Neural progenitor cell (in vitro differentiated cells): ENCODE results near the gene MAVS. TPM values are rescaled to one million over a fixed set of nuclear protein-coding genes. Genes with fewer than 3 reads are reported as not detected.
A peak's percentile ranks its signal among the peaks of the same experiment; 100 is the strongest.

Experiments
- DNase-seq: peaks from one replicate; pipeline ENCODE4 v3.0.0-alpha.2; 2016; ENCODE audit warnings: low spot score
- H2AFZ ChIP-seq: fragments of 200-600 bp; sonication (generic); replicated peaks from 2 replicates; pipeline ENCODE4 v1.6.1; 2016; ENCODE audit warnings: antibody characterized with exemption
- H3F3A ChIP-seq: fragments of 200-600 bp; sonication (generic); 2 replicates; pipeline ENCODE4 v1.6.1; 2016; ENCODE audit warnings: antibody characterized with exemption, low read depth
- H3K27ac ChIP-seq: fragments of 200-600 bp; sonication (generic); 2 replicates; pipeline ENCODE4 v1.5.1; 2016; ENCODE audit warnings: mild to moderate bottlenecking
- H3K27me3 ChIP-seq: fragments of 200-600 bp; sonication (generic); 2 replicates; pipeline ENCODE4 v1.6.1; 2016; ENCODE audit warnings: mild to moderate bottlenecking, moderate library complexity
- H3K36me3 ChIP-seq: fragments of 200-600 bp; sonication (generic); 2 replicates; pipeline ENCODE4 v1.5.1; 2016
- H3K4me1 ChIP-seq: fragments of 200-600 bp; sonication (generic); 2 replicates; pipeline ENCODE4 v1.6.1; 2016; ENCODE audit warnings: mixed run types
- H3K4me2 ChIP-seq: fragments of 200-600 bp; sonication (generic); 2 replicates; pipeline ENCODE4 v1.6.1; 2016
- H3K4me3 ChIP-seq: fragments of 200-600 bp; sonication (generic); 2 replicates; pipeline ENCODE4 v1.5.1; 2016
- H3K79me2 ChIP-seq: fragments of 200-600 bp; sonication (generic); 2 replicates; pipeline ENCODE4 v1.6.1; 2016; ENCODE audit warnings: low read depth
- H3K9ac ChIP-seq: fragments of 200-600 bp; sonication (generic); 2 replicates; pipeline ENCODE4 v1.6.1; 2016
- H3K9me3 ChIP-seq: fragments of 200-600 bp; sonication (generic); 2 replicates; pipeline ENCODE4 v1.5.1; 2016; ENCODE audit warnings: low read depth
- H4K20me1 ChIP-seq: fragments of 200-600 bp; sonication (generic); 2 replicates; pipeline ENCODE4 v1.6.1; 2016; ENCODE audit warnings: low read depth
- H3K27ac Mint-ChIP-seq: 3 replicates; pipeline ENCODE4 v1.8.0; 2021; ENCODE audit warnings: mixed read lengths
- H3K27me3 Mint-ChIP-seq: 2 replicates; pipeline ENCODE4 v1.8.0; 2022; ENCODE audit warnings: low read depth, mild to moderate bottlenecking, inconsistent platforms, moderate library complexity, mixed read lengths; ENCODE audit not compliant: insufficient read depth
- H3K36me3 Mint-ChIP-seq: 3 replicates; pipeline ENCODE4 v1.8.0; 2021; ENCODE audit warnings: mixed read lengths
- H3K4me1 Mint-ChIP-seq: 3 replicates; pipeline ENCODE4 v1.8.0; 2021; ENCODE audit warnings: mixed read lengths
- H3K4me3 Mint-ChIP-seq: 3 replicates; pipeline ENCODE4 v1.8.0; 2021; ENCODE audit warnings: mild to moderate bottlenecking, moderate library complexity, mixed read lengths
- H3K9me3 Mint-ChIP-seq: 3 replicates; pipeline ENCODE4 v1.8.0; 2020; ENCODE audit warnings: mixed read lengths
- CTCF ChIP-seq: fragments of 200-600 bp; sonication (generic); IDR thresholded peaks from 2 replicates; pipeline ENCODE4 v1.5.1; 2017; ENCODE audit warnings: antibody characterized with exemption, mild to moderate bottlenecking
- EZH2 ChIP-seq: fragments of 200-600 bp; sonication (generic); IDR thresholded peaks from 2 replicates; pipeline ENCODE4 v1.6.1; 2017; ENCODE audit warnings: antibody characterized with exemption, mild to moderate bottlenecking, moderate library complexity
- EZH2phosphoT487 ChIP-seq: fragments of 200-600 bp; sonication (generic); IDR thresholded peaks from 2 replicates; pipeline ENCODE4 v1.6.1; 2017; ENCODE audit warnings: antibody characterized with exemption
- total RNA-seq: library from RNA; depleted of rRNA; stranded (reverse); fragments of >200 nt; gene quantifications from 2 replicates; pipeline ENCODE4 v1.2.3, GENCODE V29; 2015; ENCODE audit warnings: low replicate concordance

Gene MAVS
- total RNA-seq, 1 donor from 2014 or later, result 14.1 TPM

DNA sequence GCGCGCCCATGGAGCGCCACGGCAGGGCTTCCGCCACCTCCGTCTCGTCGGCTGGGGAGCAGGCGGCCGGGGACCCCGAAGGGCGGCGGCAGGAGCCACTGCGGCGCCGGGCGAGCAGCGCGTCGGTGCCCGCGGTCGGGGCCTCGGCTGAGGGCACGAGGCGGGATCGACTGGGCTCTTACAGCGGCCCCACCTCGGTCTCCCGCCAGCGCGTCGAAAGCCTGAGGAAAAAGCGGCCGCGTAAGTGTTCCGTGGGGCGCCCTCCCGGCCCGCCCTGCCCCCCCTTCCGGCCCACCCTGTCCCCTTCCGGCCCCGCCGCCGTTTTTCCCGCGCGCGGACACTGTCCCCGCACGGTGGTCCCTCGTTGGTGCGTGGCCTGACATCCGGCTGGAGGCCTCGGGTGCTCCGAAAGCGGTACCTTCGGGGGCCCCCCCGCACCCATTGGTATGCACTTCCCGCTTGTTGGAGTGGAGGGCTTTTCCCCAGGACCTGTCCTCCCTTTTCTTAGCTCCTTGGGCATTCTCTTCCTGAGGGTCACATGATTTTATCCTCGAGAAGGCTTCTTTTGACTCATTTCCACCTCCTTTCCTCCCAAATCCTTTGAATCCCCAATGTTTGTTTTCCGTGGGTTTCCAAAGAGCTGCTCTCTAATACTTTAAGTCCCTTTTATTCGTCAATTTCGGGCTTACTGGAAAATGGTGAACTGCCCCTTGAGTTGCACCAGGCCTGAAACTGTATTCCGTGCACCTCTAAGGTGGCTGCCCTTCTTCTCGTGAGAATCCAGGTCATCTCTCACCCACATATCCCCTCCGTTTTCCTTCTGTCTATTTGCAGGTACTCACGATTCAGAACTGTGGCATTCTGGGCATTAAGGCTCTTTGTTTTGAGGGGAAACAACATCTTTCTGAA is 43.1 kb downstream of the MAVS start:
- peaks cover 15% of the 10 kb centered on the region for H3F3A ChIP-seq
- DNase-seq, result no peak
- no peaks in the 10 kb centered on the region for H3K9me3 ChIP-seq
- peaks cover 44% of the 10 kb centered on the region for H3K4me1 Mint-ChIP-seq
- peaks cover 83% of the 10 kb centered on the region for H3K79me2 ChIP-seq
- H3K27ac Mint-ChIP-seq, result peak overlapping the region; percentile 98
- H3K27ac ChIP-seq, result peak overlapping the region; percentile 72
- H2AFZ ChIP-seq, result no peak overlapping the region
- peak overlapping the region; percentile 92 for H3K4me3 ChIP-seq
- peak overlapping the region; percentile 98 for H3K4me2 ChIP-seq
- peak overlapping the region; percentile 69 for H3K9ac ChIP-seq
- no peaks in the 10 kb centered on the region for H3K36me3 ChIP-seq
- H3K4me3 Mint-ChIP-seq, result peak overlapping the region; percentile 98
- H3K27me3 Mint-ChIP-seq, result peaks cover 11% of the 10 kb centered on the region
- peaks cover under 1% of the 10 kb centered on the region for H3K9me3 Mint-ChIP-seq
- H3K4me1 ChIP-seq, result peaks cover 26% of the 10 kb centered on the region
- no peaks in the 10 kb centered on the region for H3K27me3 ChIP-seq
- TF ChIP-seq EZH2 (no peak), CTCF (no peak), EZH2phosphoT487 (no peak)
- H4K20me1 ChIP-seq, result peaks cover 51% of the 10 kb centered on the region
- H3K36me3 Mint-ChIP-seq, result peaks cover 39% of the 10 kb centered on the region

DNA sequence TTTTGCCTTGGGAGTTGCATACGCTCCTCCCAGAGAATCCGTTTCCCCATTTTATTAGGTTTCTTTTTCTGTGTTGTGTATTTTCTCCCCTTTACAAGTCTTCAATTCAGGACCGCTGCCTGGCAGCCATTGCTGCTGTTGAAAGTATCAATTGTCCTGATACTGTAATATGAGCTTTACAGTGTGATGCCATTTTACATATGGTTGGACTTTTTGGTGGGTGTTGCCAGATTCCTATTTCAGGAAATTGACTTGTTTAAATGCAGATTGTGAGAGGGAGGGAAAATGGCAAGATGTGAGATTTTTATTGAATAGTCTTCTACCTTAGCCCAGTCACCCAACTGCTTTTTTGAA is 43.7 kb downstream of the MAVS start:
- peak overlapping the region; percentile 92 for H3K4me3 ChIP-seq
- H3K27me3 ChIP-seq, result no peaks in the 10 kb centered on the region
- no peak overlapping the region for H2AFZ ChIP-seq
- peaks cover 58% of the 10 kb centered on the region for H4K20me1 ChIP-seq
- H3F3A ChIP-seq, result peaks cover 15% of the 10 kb centered on the region
- H3K4me2 ChIP-seq, result peak overlapping the region; percentile 98
- no peak for DNase-seq
- Mint-ChIP-seq H3K27me3 (peaks cover 10% of the 10 kb centered on the region), H3K36me3 (peaks cover 40% of the 10 kb centered on the region), H3K4me3 (peak overlapping the region; percentile 98), H3K4me1 (peaks cover 44% of the 10 kb centered on the region), H3K9me3 (peaks cover 2% of the 10 kb centered on the region), H3K27ac (peak overlapping the region; percentile 98)
- no peaks in the 10 kb centered on the region for H3K36me3 ChIP-seq
- TF ChIP-seq EZH2 (no peak), EZH2phosphoT487 (no peak), CTCF (no peak)
- H3K4me1 ChIP-seq, result peaks cover 26% of the 10 kb centered on the region
- peaks cover 89% of the 10 kb centered on the region for H3K79me2 ChIP-seq
- H3K9me3 ChIP-seq, result no peaks in the 10 kb centered on the region
- H3K9ac ChIP-seq, result peak overlapping the region; percentile 69
- H3K27ac ChIP-seq, result peak overlapping the region; percentile 64

DNA sequence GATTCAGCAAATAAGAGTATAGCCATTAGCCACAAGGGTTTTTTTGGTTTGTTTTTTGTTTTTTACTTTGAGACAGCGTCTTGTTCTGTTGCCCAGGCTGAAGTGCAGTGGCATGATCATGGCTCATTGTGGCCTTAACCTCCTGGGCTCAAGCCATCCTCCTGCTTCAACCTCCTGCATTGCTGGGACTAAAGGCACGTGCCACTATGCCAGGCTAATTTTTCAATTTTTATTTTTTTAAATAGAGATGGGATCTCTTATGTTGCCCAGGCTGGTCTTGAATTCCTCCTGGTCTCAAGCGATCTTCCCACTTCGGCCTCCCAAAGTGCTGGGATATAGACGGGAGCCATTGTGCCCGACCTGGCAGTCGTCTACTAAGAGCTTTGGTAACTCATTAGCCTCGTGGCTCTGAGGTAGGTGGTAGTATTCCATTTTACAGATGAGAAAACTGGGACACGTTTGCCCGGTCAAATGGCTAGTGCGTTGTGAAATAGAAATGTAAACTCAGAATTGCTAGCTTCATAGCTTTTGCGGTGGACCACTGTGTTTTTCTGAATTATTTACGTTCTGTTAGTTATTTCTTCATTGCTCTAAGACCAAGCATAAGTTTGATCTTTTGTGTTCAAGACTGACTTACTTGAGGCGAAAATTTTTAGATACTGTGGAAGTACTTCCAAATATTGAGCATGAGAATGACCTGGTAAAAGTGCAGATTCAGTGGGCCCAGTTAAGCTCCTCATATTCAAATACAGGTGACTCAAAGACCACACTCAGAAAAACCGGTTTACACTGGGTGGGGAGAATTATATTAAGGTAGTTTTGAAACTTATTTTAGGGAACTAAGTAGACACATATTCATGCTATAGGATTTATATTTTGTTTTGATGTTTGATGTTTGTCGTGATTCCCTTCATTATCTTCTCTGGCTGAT is 44.6 kb downstream of the MAVS start:
- Mint-ChIP-seq H3K9me3 (peaks cover 2% of the 10 kb centered on the region), H3K4me1 (peaks cover 39% of the 10 kb centered on the region), H3K27me3 (peaks cover 8% of the 10 kb centered on the region), H3K27ac (no peak overlapping the region), H3K36me3 (peaks cover 38% of the 10 kb centered on the region), H3K4me3 (peak overlapping the region; percentile 98)
- H3K27ac ChIP-seq, result no peak overlapping the region
- H4K20me1 ChIP-seq, result peaks cover 67% of the 10 kb centered on the region
- H3K36me3 ChIP-seq, result no peaks in the 10 kb centered on the region
- H3K27me3 ChIP-seq, result no peaks in the 10 kb centered on the region
- no peak overlapping the region for H2AFZ ChIP-seq
- TF ChIP-seq CTCF (no peak), EZH2 (no peak), EZH2phosphoT487 (no peak)
- peaks cover 92% of the 10 kb centered on the region for H3K79me2 ChIP-seq
- peaks cover 26% of the 10 kb centered on the region for H3K4me1 ChIP-seq
- no peak for DNase-seq
- no peak overlapping the region for H3K9ac ChIP-seq
- no peaks in the 10 kb centered on the region for H3K9me3 ChIP-seq
- peaks cover 15% of the 10 kb centered on the region for H3F3A ChIP-seq
- peak overlapping the region; percentile 98 for H3K4me2 ChIP-seq
- H3K4me3 ChIP-seq, result peak overlapping the region; percentile 92
